T follicular helper cell (primary cell): ENCODE measurements around the gene DNAH17.

Source experiments
- DNase-seq: peaks from one replicate; pipeline ENCODE4 v3.0.0-alpha.2; 2020; ENCODE audit warnings: low read depth

DNAH17 gene

DNA sequence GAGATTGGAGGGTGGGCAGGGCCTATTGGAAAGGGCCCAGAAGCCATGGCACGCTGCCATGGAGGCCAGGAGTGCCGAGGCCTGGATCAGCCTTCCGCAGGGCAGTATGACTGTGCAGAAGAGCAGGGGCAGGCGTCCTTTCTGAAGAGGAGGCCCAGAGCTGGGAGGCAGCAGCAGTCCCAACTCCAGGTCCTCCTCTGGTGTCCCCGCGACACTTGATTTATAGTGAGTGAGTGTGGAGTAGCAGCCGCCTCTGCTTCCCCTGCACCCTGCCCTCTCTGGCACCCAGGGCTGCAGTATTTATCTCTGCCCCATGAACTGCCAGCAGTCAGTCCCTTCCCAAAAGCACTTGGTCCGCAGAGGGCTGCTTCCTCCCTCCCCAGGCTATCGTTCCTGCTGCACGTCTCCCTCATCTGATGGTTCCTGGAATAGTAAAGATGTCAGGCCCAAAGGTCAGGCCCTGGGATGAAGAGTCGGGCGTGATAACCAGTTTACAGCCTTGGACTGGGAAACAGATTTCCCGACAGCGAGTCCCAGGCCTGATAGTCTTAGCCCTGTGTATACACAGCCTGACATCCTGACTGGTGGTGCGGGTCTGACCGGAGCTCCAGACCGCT is 165.8 kb downstream of the DNAH17 start:
- no peak for DNase-seq

DNA sequence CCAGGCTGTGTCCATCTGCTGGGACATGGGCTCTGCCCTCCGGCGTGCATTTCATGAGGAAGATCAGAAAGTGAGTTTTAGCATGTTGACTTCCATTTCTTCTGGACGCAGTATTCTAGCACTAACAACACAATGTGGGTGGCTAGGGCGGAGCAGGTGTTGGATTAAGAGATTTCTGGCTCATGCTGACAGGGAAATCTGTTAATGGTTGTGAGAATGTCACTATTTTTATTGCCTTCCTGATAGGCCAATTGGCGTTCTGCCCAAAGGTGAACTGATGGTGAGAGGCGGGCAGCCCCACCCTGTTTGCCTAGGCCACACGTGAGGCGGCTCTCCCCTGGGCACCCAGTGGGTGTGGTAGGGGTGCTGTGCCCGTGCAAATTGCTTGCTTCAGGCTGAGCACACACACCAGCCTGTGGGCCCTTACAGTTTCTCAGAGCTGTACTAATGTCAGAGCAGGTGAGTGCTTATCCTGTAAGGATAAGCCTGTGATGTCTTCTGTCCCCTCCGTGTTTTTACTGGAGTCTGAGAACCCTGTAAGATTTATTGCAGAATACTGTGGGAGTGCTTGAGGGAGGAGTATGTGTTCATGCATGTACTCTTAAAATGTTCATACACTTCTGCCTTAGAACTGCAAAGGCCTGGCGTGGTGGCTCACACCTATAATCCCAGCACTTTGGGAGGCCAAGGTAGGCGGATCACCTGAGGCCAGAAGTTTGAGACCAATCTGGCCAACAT is 167.8 kb downstream of the DNAH17 start:
- DNase-seq = no peak

DNA sequence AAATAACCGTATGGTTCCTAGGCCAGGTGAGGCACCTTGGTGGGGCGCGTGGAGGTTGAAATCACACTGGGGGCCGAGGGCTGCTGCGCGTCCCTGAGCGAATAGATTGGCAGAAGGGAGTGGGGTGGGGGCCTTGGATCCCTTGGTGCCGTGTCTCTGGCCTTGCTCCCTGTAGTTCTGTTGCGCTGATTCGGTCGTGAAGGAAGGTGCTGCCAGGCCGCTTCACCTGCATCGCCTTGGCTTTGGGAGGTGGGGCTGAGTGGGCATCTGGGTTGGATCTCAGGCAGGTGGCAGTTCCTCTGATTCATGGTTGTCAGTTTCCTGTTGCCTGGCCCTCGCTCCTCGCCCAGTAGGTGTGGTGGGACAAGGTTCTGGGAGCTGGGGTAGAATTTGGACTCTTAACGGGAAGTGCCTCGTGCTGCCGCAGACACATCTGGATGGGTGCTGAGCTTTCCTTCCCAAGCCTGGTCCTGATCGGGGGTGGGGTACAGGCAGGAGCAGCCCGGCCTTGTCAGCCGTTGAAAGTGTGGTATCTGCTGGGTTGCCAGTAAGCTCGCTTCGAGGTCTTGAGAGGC is 168.6 kb downstream of the DNAH17 start:
- no peak for DNase-seq

DNA sequence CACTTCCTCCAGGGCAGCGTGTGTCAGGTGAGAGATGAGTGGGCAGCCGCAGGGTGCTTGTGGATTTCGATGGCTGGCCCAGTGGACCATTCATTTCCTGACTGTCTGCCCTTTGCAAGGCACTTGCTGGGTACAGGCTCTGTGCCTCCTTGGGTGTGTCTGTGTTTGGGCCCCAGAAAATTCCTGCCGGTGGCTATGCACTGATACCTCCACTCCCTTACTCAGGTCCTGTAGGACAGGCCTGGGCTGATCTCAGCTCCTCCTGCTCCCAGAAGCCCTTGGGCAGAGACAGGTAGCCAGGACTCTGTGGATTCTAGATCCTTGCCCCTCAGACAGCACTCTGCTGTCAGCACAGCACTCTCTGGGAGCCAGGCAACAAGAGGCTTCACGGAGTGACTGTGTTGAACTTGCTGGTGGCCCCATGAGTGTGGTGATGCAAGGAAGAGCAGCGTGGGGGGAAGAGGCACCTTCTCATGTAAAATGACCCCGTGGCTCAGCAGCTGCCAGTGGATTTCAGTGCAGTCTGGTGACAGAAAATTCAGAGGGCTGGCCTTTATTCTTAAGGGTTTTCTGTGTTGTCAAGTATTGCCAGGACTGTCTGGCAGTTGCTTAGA is 169.7 kb downstream of the DNAH17 start:
- no peak for DNase-seq

DNA sequence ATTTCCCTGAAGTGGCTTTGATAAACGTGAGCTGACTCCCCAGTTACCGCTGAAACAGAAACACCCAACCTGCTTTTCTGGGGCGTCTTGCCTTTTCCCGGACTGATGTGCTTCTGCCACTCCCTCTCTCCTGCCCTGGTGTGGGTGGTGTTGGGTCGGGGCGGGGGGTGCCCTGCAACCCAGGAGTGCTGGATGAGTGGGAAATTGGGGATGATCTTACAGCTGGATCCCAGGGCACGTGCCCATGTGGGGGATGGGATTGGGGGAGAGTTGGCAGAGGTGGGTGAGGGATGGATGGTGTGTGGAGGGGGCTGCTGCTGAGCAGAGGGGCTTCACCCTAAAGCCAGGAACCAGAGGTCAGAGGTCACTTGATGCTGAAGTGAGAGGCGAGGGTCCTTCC is 170.3 kb downstream of the DNAH17 start:
- DNase-seq = no peak

DNA sequence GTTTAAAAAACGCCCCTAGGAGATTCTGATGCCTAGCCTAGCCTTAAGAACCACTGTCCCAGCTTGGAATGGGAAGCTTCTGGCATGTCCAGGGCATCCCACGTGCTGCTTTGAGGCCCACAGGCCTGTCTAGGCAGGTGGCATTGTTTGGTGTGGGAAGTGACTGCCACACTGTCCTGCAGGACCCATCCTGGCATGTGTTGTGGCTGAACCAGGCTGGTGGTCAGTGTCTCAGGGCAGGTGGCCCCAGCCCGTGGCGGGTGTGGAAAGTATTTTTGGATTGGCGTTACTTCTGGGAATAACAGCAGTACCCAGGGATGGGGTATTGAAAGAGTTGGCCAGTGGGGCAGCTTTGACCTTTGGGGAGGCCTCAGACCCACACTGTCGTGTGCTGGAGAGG is 170.8 kb downstream of the DNAH17 start:
- no peak for DNase-seq

DNA sequence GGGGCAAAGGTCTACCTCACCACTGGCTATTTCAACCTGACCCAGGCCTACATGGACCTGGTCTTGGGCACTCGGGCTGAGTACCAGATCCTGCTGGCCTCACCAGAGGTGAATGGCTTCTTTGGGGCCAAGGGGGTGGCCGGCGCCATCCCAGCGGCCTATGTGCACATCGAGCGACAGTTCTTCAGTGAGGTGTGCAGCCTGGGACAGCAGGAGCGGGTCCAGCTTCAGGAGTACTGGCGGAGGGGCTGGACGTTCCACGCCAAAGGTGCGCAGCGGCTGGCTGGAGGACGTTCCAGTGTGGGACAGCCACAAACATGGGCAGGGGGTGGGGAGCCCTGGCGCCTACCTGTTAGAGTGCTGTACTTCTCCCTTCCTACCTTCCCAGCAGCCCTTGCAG is 173.4 kb downstream of the DNAH17 start:
- DNase-seq = no peak

DNA sequence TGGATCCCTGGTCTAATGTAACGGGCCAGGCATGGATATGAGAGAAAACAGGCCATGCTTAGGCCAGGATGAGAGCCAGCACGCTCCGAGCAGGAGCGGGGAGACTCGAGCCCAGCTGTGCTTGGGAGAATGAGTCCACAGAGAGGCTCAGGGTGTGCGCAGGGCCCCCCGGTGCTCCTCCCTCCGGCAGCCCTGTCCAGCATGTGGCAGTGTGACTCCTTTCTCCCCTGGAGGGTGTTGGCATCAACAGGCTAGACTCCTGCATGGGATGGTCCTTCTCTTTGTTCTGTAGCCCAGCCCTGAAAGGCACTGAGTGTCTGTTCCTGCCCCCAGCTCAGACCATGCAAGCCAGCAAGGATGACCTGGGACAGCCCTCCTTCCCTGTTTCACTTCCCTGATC is 175.3 kb downstream of the DNAH17 start:
- no peak for DNase-seq

DNA sequence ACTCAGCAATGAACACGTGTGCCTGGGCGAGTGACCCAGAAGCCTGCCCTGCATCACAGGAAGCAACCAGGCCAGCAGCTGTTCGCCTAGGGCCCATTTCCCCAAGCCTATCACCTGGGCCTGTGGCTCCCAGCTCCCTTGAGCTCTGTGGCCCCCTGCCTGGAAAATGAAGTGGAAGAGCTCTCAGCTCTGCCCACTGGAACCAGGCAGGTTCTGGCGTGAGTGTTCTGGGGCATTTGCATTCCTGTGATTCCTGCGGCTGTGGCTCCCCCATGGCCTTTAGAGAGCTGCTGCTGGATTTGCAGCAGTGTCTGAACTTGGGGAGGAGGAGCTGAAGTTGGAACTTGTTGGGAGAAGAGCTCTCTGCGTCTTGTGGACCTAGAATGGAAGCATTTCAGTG is 175.9 kb downstream of the DNAH17 start:
- DNase-seq = no peak

DNA sequence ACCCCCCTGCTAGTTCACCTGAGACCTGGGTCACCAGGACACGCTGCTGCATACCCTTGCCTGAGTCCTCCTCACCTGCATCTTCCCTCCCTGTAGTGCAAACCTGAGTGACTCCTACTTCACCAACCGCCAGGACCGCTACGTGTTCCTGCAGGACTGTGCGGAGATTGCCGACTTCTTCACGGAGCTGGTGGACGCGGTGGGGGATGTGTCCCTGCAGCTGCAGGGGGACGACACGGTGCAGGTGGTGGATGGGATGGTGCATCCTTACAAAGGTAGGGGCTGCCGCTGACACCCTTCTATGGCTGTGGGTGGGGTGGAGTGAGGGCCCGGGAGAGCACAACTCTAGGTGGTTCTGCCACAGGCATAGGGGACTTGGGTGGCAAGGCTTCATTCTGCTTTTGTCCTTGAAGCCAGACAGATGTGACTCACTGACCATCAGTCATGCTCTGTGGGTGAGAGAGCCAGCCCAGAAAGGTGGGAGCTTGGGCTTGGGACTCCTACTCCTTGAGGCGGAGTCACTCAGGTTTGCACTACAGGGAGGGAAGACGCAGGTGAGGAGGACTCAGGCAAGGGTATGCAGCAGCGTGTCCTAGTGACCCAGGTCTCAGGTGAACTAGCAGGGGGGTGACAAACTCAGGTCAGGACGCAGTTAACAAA is 176.5 kb downstream of the DNAH17 start:
- no peak for DNase-seq

DNA sequence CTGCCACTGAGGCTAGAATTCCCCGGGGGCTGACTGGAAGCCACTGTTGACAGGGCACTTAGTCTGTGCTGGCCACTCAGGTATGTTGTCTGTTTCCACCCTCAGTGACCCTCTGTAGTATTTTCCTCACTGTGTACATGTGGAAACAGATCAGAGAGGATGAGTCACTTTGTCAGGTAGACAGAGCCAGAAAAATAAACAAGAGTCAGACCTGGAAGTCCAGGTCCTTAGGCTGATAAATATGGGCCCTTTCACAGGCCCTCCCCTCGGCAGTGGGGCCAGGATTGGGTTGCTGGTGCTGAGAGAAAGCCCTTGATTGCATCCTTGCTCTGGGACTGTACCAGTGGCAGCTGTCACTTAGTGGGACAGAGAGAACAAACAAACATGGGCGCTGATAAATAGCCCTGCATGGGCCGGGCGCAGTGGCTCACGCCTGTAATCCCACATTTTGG is 177.5 kb downstream of the DNAH17 start:
- no peak for DNase-seq

DNA sequence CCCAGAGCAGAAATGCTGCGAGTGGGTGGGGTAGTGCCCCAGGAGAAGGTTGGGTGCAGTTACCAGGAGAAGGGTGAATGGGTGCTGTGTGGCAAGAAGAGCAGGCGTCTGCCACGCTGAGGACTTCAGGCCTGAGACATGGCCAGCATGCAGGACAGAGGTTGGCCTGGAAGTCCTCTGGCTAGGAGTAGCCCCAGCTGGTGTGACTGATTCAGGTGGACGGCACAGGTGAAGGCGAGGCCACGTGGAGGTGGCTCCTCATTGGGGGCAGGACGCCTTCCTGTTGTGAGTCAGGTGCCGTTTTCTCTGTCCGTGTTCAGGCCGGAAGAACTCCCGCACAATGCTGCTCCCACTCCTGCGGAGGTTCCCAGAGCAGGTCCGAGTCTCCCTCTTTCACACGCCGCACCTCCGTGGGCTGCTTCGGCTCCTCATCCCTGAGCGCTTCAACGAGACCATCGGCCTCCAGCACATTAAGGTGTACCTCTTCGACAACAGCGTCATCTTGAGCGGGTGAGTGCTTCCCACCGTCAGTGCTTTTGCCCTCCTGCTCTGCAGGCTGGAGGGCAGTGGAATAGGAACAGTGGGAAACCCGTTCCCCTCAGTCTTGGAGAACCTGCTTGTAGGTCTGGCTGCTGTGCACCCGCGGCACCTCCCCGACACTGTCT is 178.0 kb downstream of the DNAH17 start:
- no peak for DNase-seq

DNA sequence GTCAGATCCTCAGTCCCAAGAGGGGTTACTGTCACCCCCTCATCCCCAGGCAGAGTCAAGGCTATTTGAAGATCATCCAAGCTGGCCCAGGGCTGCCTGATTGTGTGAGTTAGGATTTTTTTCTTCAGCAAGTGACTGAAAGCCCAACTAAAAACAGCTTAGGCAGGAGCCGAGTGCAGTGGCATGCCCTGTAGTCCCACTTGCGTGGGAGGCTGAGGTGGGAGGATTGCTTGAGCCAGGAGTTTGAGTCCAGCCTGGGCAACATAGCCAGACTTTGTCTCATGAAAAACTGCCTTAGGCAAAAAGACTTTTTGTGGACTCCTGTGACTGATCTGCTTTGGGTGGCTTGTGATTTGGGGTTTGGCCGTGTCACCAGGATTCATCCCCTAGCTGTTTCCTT is 178.8 kb downstream of the DNAH17 start:
- no peak for DNase-seq

DNA sequence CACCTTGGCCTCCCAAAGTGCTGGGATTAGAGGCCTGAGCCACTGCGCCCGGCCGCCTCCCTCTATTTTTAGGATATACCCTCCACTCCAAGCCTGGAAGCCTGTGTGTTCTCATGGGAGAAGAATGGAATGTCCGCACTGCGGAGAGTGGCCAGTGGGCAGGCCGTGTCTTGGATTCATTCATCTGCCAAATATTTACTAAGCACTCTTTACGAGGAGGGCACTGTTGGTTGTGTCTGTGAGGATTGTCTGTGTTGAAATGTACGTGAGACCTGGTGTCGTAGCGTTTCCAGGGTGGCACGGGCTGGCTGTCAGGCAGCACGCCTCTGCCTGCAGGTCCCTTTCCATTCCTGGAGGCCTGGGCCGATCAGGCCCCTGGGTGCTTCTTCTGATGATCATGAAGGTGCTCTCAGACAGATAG is 179.5 kb downstream of the DNAH17 start:
- DNase-seq = no peak

DNA sequence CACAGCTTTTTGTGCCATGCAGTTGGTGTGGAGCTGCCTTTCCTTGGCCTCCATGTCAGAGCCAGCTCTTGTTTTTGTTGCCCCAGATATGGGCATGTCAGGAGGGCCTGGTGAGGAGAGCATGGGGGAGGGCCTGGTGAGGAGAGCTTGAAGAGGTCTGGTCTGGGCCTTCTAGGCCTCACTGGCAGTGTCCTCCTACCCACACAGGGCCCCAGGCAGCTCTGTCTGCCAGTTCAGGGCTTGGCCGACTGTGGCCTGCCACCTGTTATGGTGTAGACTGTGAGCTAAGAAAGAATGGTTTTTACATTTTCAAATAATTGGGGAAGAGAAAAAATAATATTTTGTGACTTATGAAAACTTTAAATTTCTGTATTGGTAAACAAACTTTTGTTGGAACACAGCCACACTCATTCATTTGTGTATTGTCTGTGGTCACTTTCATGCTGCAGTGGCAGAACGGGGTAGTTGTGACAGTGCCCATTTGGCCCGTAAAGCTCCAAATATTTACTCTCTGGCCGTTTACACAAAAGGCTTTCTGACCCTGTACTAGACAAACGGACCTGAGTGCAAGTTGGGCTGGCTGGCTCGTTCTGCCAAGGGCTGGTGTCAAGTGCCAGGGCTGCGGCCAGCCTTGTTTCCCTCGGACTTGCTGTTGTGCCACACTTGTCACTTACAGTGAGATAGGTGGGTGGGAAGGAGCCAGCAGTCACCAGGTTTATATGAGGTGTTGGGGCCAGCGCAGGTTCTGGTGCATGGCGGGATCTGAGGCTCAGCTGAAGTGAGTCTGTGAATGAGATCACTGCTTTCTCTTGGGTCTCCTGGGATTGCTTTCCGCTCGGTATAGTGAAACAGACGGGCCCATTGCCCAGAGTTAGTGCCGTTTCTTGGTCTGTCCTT is 180.5 kb downstream of the DNAH17 start:
- DNase-seq = no peak

DNA sequence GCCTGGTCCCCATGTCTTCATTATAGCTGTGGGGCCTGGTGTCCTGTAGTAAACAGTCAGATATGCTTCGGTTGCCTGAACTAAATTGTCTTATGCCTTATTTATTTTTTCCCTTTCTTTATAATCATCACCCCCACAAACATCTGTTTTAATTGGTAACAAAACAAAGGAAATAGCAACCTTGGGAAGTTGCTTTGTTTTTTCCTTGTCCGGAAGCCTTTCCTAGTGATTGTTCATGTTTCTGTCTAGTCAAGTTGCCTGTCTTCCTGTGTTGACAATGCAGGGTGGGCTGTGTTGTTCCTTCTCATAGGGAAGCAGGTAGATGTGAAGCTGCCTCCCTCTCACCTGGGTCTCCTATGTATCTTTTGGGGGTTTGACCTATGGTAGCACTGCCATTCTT is 182.0 kb downstream of the DNAH17 start:
- no peak for DNase-seq

DNA sequence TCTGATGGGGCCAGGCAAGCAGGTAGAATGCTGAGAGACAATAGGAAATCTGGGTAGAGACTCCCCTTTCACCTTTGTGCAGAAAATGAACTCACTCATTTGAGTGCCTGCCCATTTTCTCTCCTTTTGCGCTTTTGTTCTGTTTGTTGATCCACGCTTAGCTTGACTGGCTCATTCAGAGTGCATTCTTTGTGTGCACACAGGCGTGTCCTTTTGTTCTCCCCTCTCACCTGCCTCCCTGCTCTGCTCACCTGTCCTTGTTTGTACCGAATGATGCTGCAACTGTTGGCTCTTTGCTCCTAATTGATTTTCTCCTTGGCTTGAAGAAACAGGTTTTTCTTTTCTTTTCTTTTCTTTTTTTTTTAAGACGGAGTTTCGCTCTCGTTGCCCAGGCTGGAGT is 183.0 kb downstream of the DNAH17 start:
- no peak for DNase-seq

DNA sequence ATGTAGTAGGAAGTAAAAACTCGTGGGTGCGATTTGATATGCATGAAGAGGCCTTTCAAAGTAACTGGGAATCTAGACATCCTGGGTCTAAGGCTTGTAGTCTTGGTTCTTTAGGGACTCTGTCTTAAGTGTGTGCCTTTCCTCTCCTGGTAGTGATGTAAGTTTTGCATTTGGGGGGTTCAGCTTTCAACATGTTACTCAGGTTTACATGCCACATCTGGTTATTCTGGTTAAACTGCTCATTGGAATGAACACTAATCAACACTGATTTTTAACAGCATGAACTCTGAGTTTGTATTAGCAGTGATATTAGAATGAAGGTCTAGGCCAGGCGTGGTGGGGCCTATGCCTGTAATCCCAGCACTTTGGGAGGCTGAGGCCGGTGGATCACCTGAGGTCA is 183.6 kb downstream of the DNAH17 start:
- DNase-seq = no peak

DNA sequence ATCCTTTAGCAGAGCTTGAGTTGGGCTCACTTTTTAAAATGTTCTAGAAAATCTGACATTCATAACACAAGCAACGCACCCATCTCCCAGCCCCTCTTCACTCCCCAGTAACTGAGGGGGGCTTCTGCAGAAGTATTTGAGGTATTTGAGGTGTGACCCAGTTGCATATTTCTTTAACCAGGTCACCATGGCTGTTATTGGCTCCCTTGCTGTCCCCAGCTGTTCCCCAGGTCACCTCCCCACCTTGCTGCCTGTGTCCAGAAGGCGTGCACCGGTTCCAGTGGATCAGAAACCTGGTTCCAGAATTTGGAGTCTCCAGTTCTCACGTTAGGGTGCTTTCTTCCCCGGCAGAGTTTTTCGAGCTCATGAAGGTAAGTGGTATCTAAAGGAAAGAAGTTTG is 184.9 kb downstream of the DNAH17 start:
- DNase-seq = no peak

DNA sequence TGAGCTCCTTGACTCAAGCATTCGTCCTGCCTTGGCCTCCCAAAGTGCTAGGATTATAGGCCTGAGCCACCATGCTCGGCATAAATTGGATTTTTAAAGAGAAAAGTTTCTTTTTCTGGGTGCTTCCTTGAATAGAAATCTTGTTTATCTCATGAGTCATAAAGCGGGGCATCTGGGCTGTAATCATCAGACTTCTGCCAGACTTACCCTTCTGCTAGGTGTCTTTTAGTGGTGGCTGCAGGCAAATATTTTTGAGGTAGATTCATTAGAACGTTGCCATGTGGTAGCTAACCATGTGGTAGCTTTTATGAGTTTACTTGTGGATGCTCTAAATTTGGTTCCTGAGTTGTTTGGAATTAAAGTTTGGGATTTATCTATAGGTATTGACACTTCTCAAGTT is 185.4 kb downstream of the DNAH17 start:
- DNase-seq = no peak

DNA sequence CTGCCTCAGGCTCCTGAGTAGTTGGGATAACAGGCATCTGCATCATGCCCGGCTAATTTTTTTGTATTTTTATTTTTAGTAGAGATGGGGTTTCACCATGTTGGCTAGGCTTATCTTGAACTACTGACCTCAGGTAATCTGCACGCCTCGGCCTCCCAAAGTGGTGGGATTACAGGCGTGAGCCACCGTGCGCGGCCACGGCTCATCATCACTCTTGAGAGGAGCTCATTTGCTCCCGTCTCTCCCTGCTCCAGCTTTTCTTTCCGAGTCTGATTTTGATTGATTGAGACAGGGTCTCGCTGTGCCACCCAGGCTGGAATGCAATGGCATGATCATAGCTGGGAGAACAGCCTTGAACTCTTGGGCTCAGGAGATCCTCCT is 186.2 kb downstream of the DNAH17 start:
- no peak for DNase-seq
